GM12875 (cell line): Measurements from ENCODE around the gene DVL1.
"Not testable (repeated sequence)": the region's sequence is repeated elsewhere in the genome, so short reads cannot be mapped to it uniquely, and the experiment has no call there.

Experiments used
- H3K4me3 ChIP-seq: one replicate; pipeline ENCODE4 v1.5.1; 2011; ENCODE audit warnings: low read depth, low read length, control low read depth
- CTCF ChIP-seq: IDR thresholded peaks from 2 replicates; pipeline ENCODE4 v1.5.1; 2011; ENCODE audit warnings: low read depth, mild to moderate bottlenecking, control low read depth, inconsistent platforms, low read length, moderate library complexity, borderline replicate concordance; ENCODE audit not compliant: insufficient read depth

The DVL1 gene

GRCh38 chr1:1318131-1318652 lies 31.0 kb downstream of the DVL1 start:
- TF ChIP-seq CTCF: no peak
- H3K4me3 ChIP-seq: no peak overlapping the region

- no peak for TF ChIP-seq CTCF
Observed at GRCh38 chr1:1317420-1317819, 31.8 kb downstream of the DVL1 start.

GRCh38 chr1:1316199-1316598 lies 33.0 kb downstream of the DVL1 start:
- H3K4me3 ChIP-seq: not testable (repeated sequence)

More at GRCh38 chr1:1317420-1317819, 31.8 kb downstream of the DVL1 start:
- no peak overlapping the region for H3K4me3 ChIP-seq

GRCh38 chr1:1315435-1315954 lies 33.7 kb downstream of the DVL1 start:
- no peak for TF ChIP-seq CTCF
- no peak overlapping the region for H3K4me3 ChIP-seq

GRCh38 chr1:1314678-1315335 lies 34.4 kb downstream of the DVL1 start:
- H3K4me3 ChIP-seq: no peak overlapping the region
- TF ChIP-seq CTCF: no peak

GRCh38 chr1:1314237-1314586 lies 35.0 kb downstream of the DVL1 start:
- no peak for TF ChIP-seq CTCF

GRCh38 chr1:1313500-1314236 lies 35.5 kb downstream of the DVL1 start:
- H3K4me3 ChIP-seq: no peak overlapping the region
- no peak for TF ChIP-seq CTCF

More at GRCh38 chr1:1314237-1314586, 35.0 kb downstream of the DVL1 start:
- H3K4me3 ChIP-seq: no peak overlapping the region
